ENCODE data around the gene LRRC31. TPM values are rescaled to one million over a fixed set of nuclear protein-coding genes. Genes with fewer than 3 reads are reported as not detected.

The LRRC31 gene
- total RNA-seq, 1 donor: not detected

DNA sequence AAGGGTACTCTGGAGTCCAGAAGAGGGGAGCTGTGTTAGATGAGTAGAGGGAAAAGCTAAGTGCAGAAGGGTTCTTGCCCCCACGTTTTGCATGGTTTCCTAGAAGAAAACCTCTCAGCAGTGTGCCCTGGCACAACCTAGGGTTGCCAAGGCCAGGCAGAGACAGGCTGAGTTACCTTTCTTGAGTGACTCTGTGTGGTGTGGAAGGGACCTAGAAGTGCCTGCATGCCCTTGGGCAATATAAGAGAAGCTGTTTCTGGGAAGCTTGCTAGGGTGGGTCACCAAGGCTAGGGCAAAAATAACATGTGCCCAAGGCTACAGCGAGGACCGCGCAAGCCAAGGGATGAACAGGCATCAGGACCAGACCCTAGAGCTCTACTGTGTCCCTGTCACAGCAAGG, 38.2 kb upstream of the LRRC31 start:
- no peak overlapping the region for H3K4me3 ChIP-seq (ENCODE audit: insufficient read depth, low read length)
- no peak overlapping the region for H3K4me2 ChIP-seq (ENCODE audit: insufficient read depth, low read length)
- no peak overlapping the region for H3K27ac ChIP-seq (ENCODE audit: low read depth, low read length)
- H3K79me2 ChIP-seq (ENCODE audit: insufficient read depth, low read length): no peaks in the 10 kb centered on the region
- TF ChIP-seq, protein P1, sequence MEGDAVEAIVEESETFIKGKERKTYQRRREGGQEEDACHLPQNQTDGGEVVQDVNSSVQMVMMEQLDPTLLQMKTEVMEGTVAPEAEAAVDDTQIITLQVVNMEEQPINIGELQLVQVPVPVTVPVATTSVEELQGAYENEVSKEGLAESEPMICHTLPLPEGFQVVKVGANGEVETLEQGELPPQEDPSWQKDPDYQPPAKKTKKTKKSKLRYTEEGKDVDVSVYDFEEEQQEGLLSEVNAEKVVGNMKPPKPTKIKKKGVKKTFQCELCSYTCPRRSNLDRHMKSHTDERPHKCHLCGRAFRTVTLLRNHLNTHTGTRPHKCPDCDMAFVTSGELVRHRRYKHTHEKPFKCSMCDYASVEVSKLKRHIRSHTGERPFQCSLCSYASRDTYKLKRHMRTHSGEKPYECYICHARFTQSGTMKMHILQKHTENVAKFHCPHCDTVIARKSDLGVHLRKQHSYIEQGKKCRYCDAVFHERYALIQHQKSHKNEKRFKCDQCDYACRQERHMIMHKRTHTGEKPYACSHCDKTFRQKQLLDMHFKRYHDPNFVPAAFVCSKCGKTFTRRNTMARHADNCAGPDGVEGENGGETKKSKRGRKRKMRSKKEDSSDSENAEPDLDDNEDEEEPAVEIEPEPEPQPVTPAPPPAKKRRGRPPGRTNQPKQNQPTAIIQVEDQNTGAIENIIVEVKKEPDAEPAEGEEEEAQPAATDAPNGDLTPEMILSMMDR (IDR thresholded peaks at IDR 0.05; ENCODE audit: extremely low read depth, low read depth, low read length): no peak
- DNase-seq (ENCODE audit: insufficient read length, low spot score, missing footprints): no peak
- no peaks in the 10 kb centered on the region for H3K27me3 ChIP-seq (ENCODE audit: insufficient read depth, low read length)
- no peaks in the 10 kb centered on the region for H3K9me3 ChIP-seq (ENCODE audit: low read depth, low read length)
- H4K20me1 ChIP-seq (ENCODE audit: insufficient read depth, low read length): no peaks in the 10 kb centered on the region
- H3K36me3 ChIP-seq (ENCODE audit: insufficient read depth, low read length): no peaks in the 10 kb centered on the region
- H3K4me1 ChIP-seq (ENCODE audit: insufficient read depth, low read length): no peaks in the 10 kb centered on the region
- H2AFZ ChIP-seq (ENCODE audit: low read length): no peak overlapping the region

GRCh38 chr3:169907476-169907875, 37.7 kb upstream of the LRRC31 start:
- DNase-seq (ENCODE audit: insufficient read length, low spot score, missing footprints): no peak
- H3K4me1 ChIP-seq (ENCODE audit: insufficient read depth, low read length): no peaks in the 10 kb centered on the region
- H3K9me3 ChIP-seq (ENCODE audit: low read depth, low read length): no peaks in the 10 kb centered on the region
- H3K36me3 ChIP-seq (ENCODE audit: insufficient read depth, low read length): no peaks in the 10 kb centered on the region
- TF ChIP-seq, protein P1 (IDR thresholded peaks at IDR 0.05; ENCODE audit: extremely low read depth, low read depth, low read length): no peak
- H3K4me3 ChIP-seq (ENCODE audit: insufficient read depth, low read length): no peak overlapping the region
- no peak overlapping the region for H3K4me2 ChIP-seq (ENCODE audit: insufficient read depth, low read length)
- no peak overlapping the region for H2AFZ ChIP-seq (ENCODE audit: low read length)
- no peaks in the 10 kb centered on the region for H3K27me3 ChIP-seq (ENCODE audit: insufficient read depth, low read length)
- H3K27ac ChIP-seq (ENCODE audit: low read depth, low read length): no peak overlapping the region
- H3K79me2 ChIP-seq (ENCODE audit: insufficient read depth, low read length): no peaks in the 10 kb centered on the region
- no peaks in the 10 kb centered on the region for H4K20me1 ChIP-seq (ENCODE audit: insufficient read depth, low read length)

- Histone ChIP-seq H2AFZ (ENCODE audit: low read length) (no peak overlapping the region), H3K27ac (ENCODE audit: low read depth, low read length) (no peak overlapping the region), H3K4me1 (ENCODE audit: insufficient read depth, low read length) (no peaks in the 10 kb centered on the region), H3K4me3 (ENCODE audit: insufficient read depth, low read length) (no peak overlapping the region), H4K20me1 (ENCODE audit: insufficient read depth, low read length) (no peaks in the 10 kb centered on the region), H3K79me2 (ENCODE audit: insufficient read depth, low read length) (no peaks in the 10 kb centered on the region), H3K36me3 (ENCODE audit: insufficient read depth, low read length) (no peaks in the 10 kb centered on the region), H3K4me2 (ENCODE audit: insufficient read depth, low read length) (no peak overlapping the region), H3K27me3 (ENCODE audit: insufficient read depth, low read length) (no peaks in the 10 kb centered on the region), H3K9me3 (ENCODE audit: low read depth, low read length) (peaks cover 2% of the 10 kb centered on the region)
- DNase-seq (ENCODE audit: insufficient read length, low spot score, missing footprints): no peak
- TF ChIP-seq, protein P1 (IDR thresholded peaks at IDR 0.05; ENCODE audit: extremely low read depth, low read depth, low read length): no peak
Measured at GRCh38 chr3:169905404-169905803, 35.7 kb upstream of the LRRC31 start.

DNA sequence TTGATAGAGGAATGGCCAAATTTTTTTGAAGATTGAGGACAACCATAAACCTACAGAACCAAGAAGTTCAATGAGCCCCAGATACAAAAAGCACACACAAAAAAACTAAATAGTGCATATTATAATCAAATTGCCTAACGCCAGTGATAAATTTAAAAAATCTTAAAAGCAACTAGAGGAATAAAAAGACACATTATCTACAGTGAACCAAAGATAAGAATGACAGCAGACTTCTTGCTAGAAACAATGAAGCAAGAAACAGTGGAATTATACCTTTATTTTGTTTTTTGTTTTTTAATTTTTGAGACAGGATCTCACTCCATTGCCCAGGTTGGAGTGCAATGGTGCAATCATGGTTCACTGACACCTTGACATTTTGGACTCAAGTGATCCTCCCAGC, 31.7 kb upstream of the LRRC31 start:
- H3K9me3 ChIP-seq (ENCODE audit: low read depth, low read length): peaks cover 2% of the 10 kb centered on the region
- H3K36me3 ChIP-seq (ENCODE audit: insufficient read depth, low read length): no peaks in the 10 kb centered on the region
- no peak overlapping the region for H3K4me3 ChIP-seq (ENCODE audit: insufficient read depth, low read length)

More for the DNA sequence above, 31.7 kb upstream of the LRRC31 start:
- Histone ChIP-seq H3K79me2 (ENCODE audit: insufficient read depth, low read length) (no peaks in the 10 kb centered on the region), H3K4me2 (ENCODE audit: insufficient read depth, low read length) (no peak overlapping the region), H3K27ac (ENCODE audit: low read depth, low read length) (no peak overlapping the region), H2AFZ (ENCODE audit: low read length) (no peak overlapping the region), H4K20me1 (ENCODE audit: insufficient read depth, low read length) (no peaks in the 10 kb centered on the region), H3K27me3 (ENCODE audit: insufficient read depth, low read length) (no peaks in the 10 kb centered on the region), H3K4me1 (ENCODE audit: insufficient read depth, low read length) (no peaks in the 10 kb centered on the region)
- no peak for DNase-seq (ENCODE audit: insufficient read length, low spot score, missing footprints)
- TF ChIP-seq, protein P1 (IDR thresholded peaks at IDR 0.05; ENCODE audit: extremely low read depth, low read depth, low read length): no peak
